H1 (cell line): ENCODE measurements around the gene PLEKHG1. TPM values are rescaled to one million over a fixed set of nuclear protein-coding genes. Genes with fewer than 3 reads are reported as not detected.

ENCODE experiments used
- CTCF ChIA-PET: fragments of 300-600 bp; sonication (Branson Sonifier 250); formaldehyde crosslinking; loops from one replicate; lab custom pipeline; 2021; ENCODE audit not compliant: partially characterized antibody; lab: Charles Lee
- POLR2A ChIA-PET: fragments of 300-600 bp; sonication (Branson Sonifier 250); formaldehyde crosslinking; loops from one replicate; lab custom pipeline; 2021; ENCODE audit warnings: inconsistent platforms; ENCODE audit not compliant: partially characterized antibody; lab: Charles Lee
- DNase-seq, 2 experiments: peaks; one replicate each; pipeline versions ENCODE4 v3.0.0 to v3.0.0-alpha.2; 2010 to 2022; ENCODE audit warnings: low spot score in 2 of 2, low read depth in 1 of 2, mixed read lengths in 1 of 2
- FAIRE-seq: peaks from 2 replicates; lab custom pipeline; 2011; peaks lifted over from hg19 to GRCh38; lab: Jason Lieb, UNC
- H2AFZ ChIP-seq: 2 replicates; pipeline ENCODE4 v1.8.1; 2012; ENCODE audit warnings: low read length, inconsistent platforms
- H2AK5ac ChIP-seq: 2 replicates; pipeline ENCODE4 v1.6.1; 2013; ENCODE audit warnings: low read depth, low read length
- H2BK120ac ChIP-seq: replicated peaks from 2 replicates; pipeline ENCODE3; 2013; ENCODE audit warnings: low read depth, low read length, inconsistent platforms
- H2BK12ac ChIP-seq: 2 replicates; pipeline ENCODE4 v1.6.1; 2013; ENCODE audit warnings: low read depth, low read length
- H2BK15ac ChIP-seq: 2 replicates; pipeline ENCODE4 v1.6.1; 2013; ENCODE audit warnings: low read length
- H2BK20ac ChIP-seq: 2 replicates; pipeline ENCODE4 v1.6.1; 2013; ENCODE audit warnings: low read length
- H2BK5ac ChIP-seq: 2 replicates; pipeline ENCODE4 v1.6.1; 2013; ENCODE audit warnings: low read depth, low read length
- H3K14ac ChIP-seq: 2 replicates; pipeline ENCODE4 v1.6.1; 2013; ENCODE audit warnings: inconsistent platforms; ENCODE audit not compliant: insufficient read length
- H3K18ac ChIP-seq: 2 replicates; pipeline ENCODE4 v1.6.1; 2013; ENCODE audit warnings: low read length; ENCODE audit errors: extremely low read depth
- H3K23ac ChIP-seq: 2 replicates; pipeline ENCODE4 v1.6.1; 2013; ENCODE audit warnings: inconsistent platforms; ENCODE audit not compliant: insufficient read length
- H3K23me2 ChIP-seq: 2 replicates; pipeline ENCODE4 v1.6.1; 2013; ENCODE audit warnings: low read depth, low read length
- H3K27ac ChIP-seq: 2 replicates; pipeline ENCODE4 v1.6.1; 2011; ENCODE audit warnings: low read depth, low read length, inconsistent platforms
- H3K27me3 ChIP-seq, 4 experiments: replicated peaks in 1 of 4; 1 replicate in 1 of 4; 2 replicates in 3 of 4; pipeline versions ENCODE4 v1.6.1 to v1.8.1; 2011 to 2013; ENCODE audit warnings: low read length in 3 of 4, mild to moderate bottlenecking in 3 of 4, inconsistent platforms in 2 of 4, mixed read lengths in 2 of 4, moderate library complexity in 1 of 4; ENCODE audit not compliant: control insufficient read depth in 3 of 4, insufficient read depth in 3 of 4; ENCODE audit errors: extremely low read depth in 1 of 4
- H3K36me3 ChIP-seq, 4 experiments: 2 replicates each; pipeline versions ENCODE4 v1.6.1 to v1.8.1; 2011 to 2013; ENCODE audit warnings: mild to moderate bottlenecking in 4 of 4, low read length in 3 of 4, moderate library complexity in 2 of 4, control low read depth in 1 of 4, inconsistent platforms in 1 of 4; ENCODE audit not compliant: insufficient read depth in 4 of 4, control insufficient read depth in 2 of 4
- H3K4ac ChIP-seq: replicated peaks from 2 replicates; pipeline ENCODE3; 2013; ENCODE audit warnings: low read length, low read depth, mixed read lengths, inconsistent platforms; ENCODE audit not compliant: insufficient read length
- H3K4me1 ChIP-seq, 4 experiments: replicated peaks in 1 of 4; 1 replicate in 1 of 4; 2 replicates in 3 of 4; pipeline versions ENCODE4 v1.6.1 to v1.8.1; 2011 to 2013; ENCODE audit warnings: low read length in 3 of 4, inconsistent platforms in 2 of 4, mixed read lengths in 1 of 4; ENCODE audit not compliant: insufficient read depth in 4 of 4, control insufficient read depth in 3 of 4
- H3K4me2 ChIP-seq, 2 experiments: 2 replicates each; pipeline versions ENCODE4 v1.6.1 to v1.8.1; 2011 to 2013; ENCODE audit warnings: low read depth in 2 of 2, low read length in 2 of 2, control low read depth in 1 of 2, inconsistent platforms in 1 of 2, mild to moderate bottlenecking in 1 of 2; ENCODE audit not compliant: insufficient read depth in 1 of 2
- H3K4me3 ChIP-seq, 4 experiments: fragments of 200-600, 300-600 bp in 1 of 4; sonication (generic), shearing (Covaris generic), sonication (Bioruptor Twin) in 1 of 4; 2 replicates each; pipeline versions ENCODE4 v1.5.1 to v1.8.1; 2011 to 2016; ENCODE audit warnings: low read length in 4 of 4, low read depth in 3 of 4, control low read depth in 2 of 4, inconsistent platforms in 2 of 4, mild to moderate bottlenecking in 2 of 4, mixed read lengths in 1 of 4, moderate library complexity in 1 of 4; ENCODE audit not compliant: insufficient read depth in 2 of 4; ENCODE audit errors: extremely low read depth in 1 of 4
- H3K56ac ChIP-seq: replicated peaks from 2 replicates; pipeline ENCODE3; 2013; ENCODE audit warnings: low read depth, mild to moderate bottlenecking, mixed read lengths, low read length, inconsistent platforms; ENCODE audit not compliant: insufficient read length
- H3K79me1 ChIP-seq: 2 replicates; pipeline ENCODE4 v1.6.1; 2013; ENCODE audit warnings: low read depth, low read length, control low read depth
- H3K79me2 ChIP-seq, 2 experiments: 2 replicates each; pipeline versions ENCODE4 v1.6.1 to v1.8.1; 2012 to 2013; ENCODE audit warnings: low read length in 2 of 2, mild to moderate bottlenecking in 2 of 2, inconsistent platforms in 1 of 2; ENCODE audit not compliant: insufficient read depth in 2 of 2, control insufficient read depth in 1 of 2
- H3K9ac ChIP-seq, 4 experiments: replicated peaks in 1 of 4; 1 replicate in 1 of 4; 2 replicates in 3 of 4; pipeline versions ENCODE4 v1.6.1 to v1.8.1; 2011 to 2013; ENCODE audit warnings: low read depth in 3 of 4, low read length in 3 of 4, control low read depth in 2 of 4, mild to moderate bottlenecking in 2 of 4, moderate library complexity in 2 of 4, inconsistent platforms in 1 of 4; ENCODE audit errors: extremely low read depth in 1 of 4
- H3K9me3 ChIP-seq, 2 experiments: 2 replicates each; pipeline versions ENCODE4 v1.6.1 to v1.8.1; 2012 to 2013; ENCODE audit warnings: mild to moderate bottlenecking in 2 of 2, moderate library complexity in 2 of 2, control low read depth in 1 of 2, inconsistent platforms in 1 of 2, low read depth in 1 of 2, low read length in 1 of 2, mixed read lengths in 1 of 2; ENCODE audit not compliant: insufficient read depth in 2 of 2
- H4K20me1 ChIP-seq, 2 experiments: replicated peaks in 1 of 2; 2 replicates each; pipeline versions ENCODE3 to v1.8.1; 2011 to 2013; ENCODE audit warnings: inconsistent platforms in 2 of 2, low read length in 2 of 2, mild to moderate bottlenecking in 1 of 2; ENCODE audit not compliant: insufficient read depth in 2 of 2, control insufficient read depth in 1 of 2
- H4K5ac ChIP-seq: 2 replicates; pipeline ENCODE4 v1.6.1; 2013; ENCODE audit warnings: low read length, low read depth, mixed read lengths, inconsistent platforms; ENCODE audit not compliant: insufficient read length
- H4K8ac ChIP-seq: 2 replicates; pipeline ENCODE4 v1.8.0; 2013; ENCODE audit warnings: mild to moderate bottlenecking, moderate library complexity, low read length, inconsistent platforms; ENCODE audit not compliant: insufficient read depth; ENCODE audit errors: extremely low read depth
- H4K91ac ChIP-seq: replicated peaks from 2 replicates; pipeline ENCODE3; 2013; ENCODE audit warnings: low read length, mixed read lengths, inconsistent platforms; ENCODE audit not compliant: insufficient read length
- JUND ChIP-seq: IDR thresholded peaks from 2 replicates; pipeline ENCODE4 v1.6.1; 2011; ENCODE audit warnings: mild to moderate bottlenecking, improper control_type of control experiment, low read length
- TBP ChIP-seq: IDR thresholded peaks from 2 replicates; pipeline ENCODE4 v1.6.1; 2011; ENCODE audit warnings: low read depth, low read length, improper control_type of control experiment
- ZNF274 ChIP-seq: IDR thresholded peaks from 2 replicates; pipeline ENCODE4 v1.7.0; 2012; ENCODE audit warnings: low read length, borderline replicate concordance; ENCODE audit errors: extremely low read depth
- WGBS, 2 experiments: shearing (Covaris generic) in 1 of 2; methylation state at CpG; one replicate each; pipeline versions ENCODE4 v1.1.6 to v1.1.7; 2013 to 2015; ENCODE audit warnings: low lambda C conversion rate in 2 of 2, mixed read lengths in 2 of 2, inconsistent platforms in 1 of 2, low coverage in 1 of 2, missing lambda C conversion rate in 1 of 2; ENCODE audit not compliant: insufficient replicate concordance in 2 of 2, insufficient coverage in 1 of 2, insufficient read length in 1 of 2; ENCODE audit errors: extremely low coverage in 1 of 2, missing lambda C conversion rate in 1 of 2; 5-methylcytosine and 5-hydroxymethylcytosine counted together
- polyA plus RNA-seq, 7 experiments: library from polyadenylated mRNA; depleted of rRNA in 3 of 7; stranded (reverse) in 5 of 7; unstranded in 2 of 7; fragments of >200 nt in 5 of 7; fragments of 200-250 nt in 2 of 7; gene quantifications; 1 replicate in 5 of 7; 2 replicates in 1 of 7; 4 replicates in 1 of 7; pipeline versions ENCODE4 v1.2.1 to v1.2.3, GENCODE V29; 2011 to 2013; ENCODE audit warnings: missing spikeins in 2 of 7, mixed read lengths in 2 of 7
- total RNA-seq: library from RNA; stranded (reverse); fragmentation: NEBNext Ultra II Directional; extraction: Animal tissue kit (Norgen Biotek cat#: 25700); gene quantifications from 2 replicates; pipeline ENCODE4 v1.2.1, GENCODE V29; 2021

The PLEKHG1 gene
- total and polyA plus RNA-seq, 2 of the 8 experiments (the other 6 are each of a cell fraction or from before 2014, with no cell fraction given), result 0.94 to 2.2 TPM

DNA sequence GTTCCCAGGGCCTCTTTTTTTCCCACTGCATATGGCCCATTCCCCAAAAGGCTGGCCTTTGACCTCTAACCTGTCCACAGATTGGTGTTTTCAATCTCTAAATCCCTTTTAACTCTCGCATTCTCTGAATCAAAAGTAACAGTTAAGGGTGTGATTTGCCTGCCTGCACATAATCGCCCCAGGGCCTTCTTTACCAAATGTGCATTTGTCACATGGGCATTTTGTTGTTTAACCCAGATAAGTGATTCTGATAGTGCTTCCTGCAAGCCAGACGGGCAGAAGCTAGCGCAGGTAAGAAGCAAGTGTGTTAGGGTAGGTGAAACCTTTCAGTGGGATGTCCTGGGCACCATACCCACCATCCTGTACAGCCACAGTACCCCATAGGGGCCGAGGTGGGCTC is 49.4 kb upstream of the PLEKHG1 start:
- Histone ChIP-seq H3K79me1 (no peaks in the 10 kb centered on the region), H3K4ac (no peak overlapping the region), H2BK20ac (no peak overlapping the region), H3K36me3 (no peaks in the 10 kb centered on the region), H4K8ac (no peak overlapping the region), H2AFZ (no peak overlapping the region), H4K5ac (no peak overlapping the region), H2AK5ac (no peak overlapping the region), H3K23ac (no peak overlapping the region), H2BK120ac (no peak overlapping the region), H3K23me2 (no peaks in the 10 kb centered on the region; the same call in 1 of the 2 replicates), H4K91ac (no peak overlapping the region), H3K56ac (no peak overlapping the region), H3K4me2 (no peak overlapping the region), H4K20me1 (no peaks in the 10 kb centered on the region), H3K9ac (no peak overlapping the region), H2BK15ac (no peak overlapping the region), H3K9me3 (no peaks in the 10 kb centered on the region), H3K14ac (no peak overlapping the region), H2BK5ac (no peak overlapping the region), H3K79me2 (no peaks in the 10 kb centered on the region), H3K4me3 (no peak overlapping the region), H3K27me3 (no peaks in the 10 kb centered on the region), H3K4me1 (peaks cover 0 to 3% (median 0%) of the 10 kb centered on the region in 4 experiments; a peak in 1 of 7 replicates), H2BK12ac (no peak overlapping the region), H3K27ac (no peak overlapping the region), H3K18ac (no peak overlapping the region)
- DNase-seq (no peak), FAIRE-seq (no peak)
- CTCF ChIA-PET, result interaction anchor here (0.8 to 1.3 kb wide), 4 partner anchors 9 to 251 kb away, joined by 3 to 5 read pairs (median 4); no protein-coding TSS in a partner anchor
- POLR2A ChIA-PET, result no interaction called here
- WGBS, 2 experiments, result 89% methylated on average over 5 of the region's 5 CpGs; no CpG with 5 or more reads in 1 of the 2 experiments
- TF ChIP-seq ZNF274 (no peak), JUND (no peak), TBP (no peak)
